HTERT RPE-1 (cell line): ENCODE results near the gene TPPP2.

Source experiments
- in situ Hi-C: fragments of 300-500 bp; cut with MboI; formaldehyde crosslinking; loops from 4 replicates; pipeline ENCODE4 v1.14.3; 2020; ENCODE audit warnings: low sequenced_read_pairs

Gene TPPP2

DNA sequence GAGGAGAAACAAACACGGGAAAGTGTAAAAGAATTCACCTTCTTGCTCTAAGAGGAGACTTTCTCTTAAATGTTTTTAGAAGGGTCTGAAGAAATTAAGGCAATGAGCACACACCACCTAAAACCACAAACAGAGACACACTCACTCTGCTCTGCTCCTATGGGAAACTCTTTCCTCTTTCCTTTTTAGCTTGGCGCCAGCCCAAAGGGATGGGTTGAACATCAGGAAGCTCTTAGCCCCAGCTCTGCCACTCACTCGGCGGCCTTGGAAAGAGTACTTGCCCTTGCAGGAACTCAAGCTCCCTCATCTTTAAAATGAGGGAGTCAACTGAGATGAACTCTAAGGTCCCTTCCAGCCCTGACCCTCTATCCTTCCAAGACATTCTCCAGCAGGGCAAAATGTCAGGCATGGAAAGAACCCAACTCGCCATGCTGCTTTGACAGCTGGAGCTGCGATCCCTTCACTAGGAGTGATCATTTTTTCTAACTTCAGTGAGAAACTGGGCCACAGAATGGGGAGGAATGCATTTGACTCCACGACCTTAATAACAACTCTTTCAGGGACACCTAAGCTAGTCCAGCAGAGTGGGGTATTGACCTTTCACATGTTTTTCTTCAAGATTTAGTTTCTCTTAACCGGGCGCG, 26.6 kb downstream of the TPPP2 start:
- in situ Hi-C loops, result no loop called here

DNA sequence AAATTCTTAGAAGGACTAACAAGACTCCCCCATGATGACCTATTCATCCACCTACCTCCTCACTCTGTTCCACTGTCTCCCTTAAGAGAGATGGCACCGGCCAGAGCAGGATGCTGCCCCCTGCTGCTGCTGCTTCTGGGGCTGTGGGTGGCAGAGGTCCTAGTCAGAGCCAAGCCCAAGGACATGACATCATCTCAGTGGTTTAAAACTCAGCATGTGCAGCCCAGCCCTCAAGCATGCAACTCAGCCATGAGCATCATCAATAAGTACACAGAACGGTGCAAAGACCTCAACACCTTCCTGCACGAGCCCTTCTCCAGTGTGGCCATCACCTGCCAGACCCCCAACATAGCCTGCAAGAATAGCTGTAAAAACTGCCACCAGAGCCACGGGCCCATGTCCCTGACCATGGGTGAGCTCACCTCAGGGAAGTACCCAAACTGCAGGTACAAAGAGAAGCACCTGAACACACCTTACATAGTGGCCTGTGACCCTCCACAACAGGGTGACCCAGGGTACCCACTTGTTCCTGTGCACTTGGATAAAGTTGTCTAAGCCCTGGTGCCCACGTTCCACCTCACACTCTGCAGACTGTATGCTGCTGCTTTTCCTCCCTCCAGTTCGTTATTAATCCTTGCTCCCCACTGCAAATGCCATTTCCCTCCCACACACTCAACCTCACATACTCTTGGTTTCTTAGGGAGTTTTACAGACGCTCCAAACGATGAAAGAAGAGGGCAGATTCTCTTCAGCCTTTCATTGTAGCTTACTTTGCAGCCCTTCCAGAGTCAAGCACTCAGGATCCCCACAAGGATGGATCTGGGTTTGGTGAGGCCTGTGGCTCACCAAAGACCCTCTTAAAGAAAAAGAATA, 28.0 kb downstream of the TPPP2 start, which contains the start of gene RNASE8:
Gene RNASE8 (plus strand): TSS at position 20 of the 873 bp plus-strand sequence. CDS start 71 bp downstream, at position 91.
- in situ Hi-C loops, result no loop called here

DNA sequence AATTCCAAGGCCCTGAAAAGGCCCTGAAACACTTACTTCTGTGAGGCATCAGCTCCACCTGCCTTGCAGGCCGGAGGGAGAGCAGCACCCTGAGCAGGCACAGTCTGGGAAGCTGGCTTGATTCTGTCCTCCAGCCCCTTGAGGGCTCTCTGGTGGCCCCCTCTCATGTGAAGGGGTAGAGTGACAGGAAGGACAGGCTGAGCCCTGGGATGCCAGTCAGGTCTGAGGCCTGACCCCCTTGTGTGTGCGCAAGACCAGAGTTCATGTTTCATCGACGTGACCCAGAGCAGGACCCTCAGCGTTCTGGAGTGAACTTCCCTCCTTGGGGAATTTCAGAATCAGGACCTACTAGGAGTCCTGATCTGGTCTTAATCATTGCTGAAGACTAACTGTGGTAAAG, 28.9 kb downstream of the TPPP2 start:
- in situ Hi-C loops, result no loop called here

DNA sequence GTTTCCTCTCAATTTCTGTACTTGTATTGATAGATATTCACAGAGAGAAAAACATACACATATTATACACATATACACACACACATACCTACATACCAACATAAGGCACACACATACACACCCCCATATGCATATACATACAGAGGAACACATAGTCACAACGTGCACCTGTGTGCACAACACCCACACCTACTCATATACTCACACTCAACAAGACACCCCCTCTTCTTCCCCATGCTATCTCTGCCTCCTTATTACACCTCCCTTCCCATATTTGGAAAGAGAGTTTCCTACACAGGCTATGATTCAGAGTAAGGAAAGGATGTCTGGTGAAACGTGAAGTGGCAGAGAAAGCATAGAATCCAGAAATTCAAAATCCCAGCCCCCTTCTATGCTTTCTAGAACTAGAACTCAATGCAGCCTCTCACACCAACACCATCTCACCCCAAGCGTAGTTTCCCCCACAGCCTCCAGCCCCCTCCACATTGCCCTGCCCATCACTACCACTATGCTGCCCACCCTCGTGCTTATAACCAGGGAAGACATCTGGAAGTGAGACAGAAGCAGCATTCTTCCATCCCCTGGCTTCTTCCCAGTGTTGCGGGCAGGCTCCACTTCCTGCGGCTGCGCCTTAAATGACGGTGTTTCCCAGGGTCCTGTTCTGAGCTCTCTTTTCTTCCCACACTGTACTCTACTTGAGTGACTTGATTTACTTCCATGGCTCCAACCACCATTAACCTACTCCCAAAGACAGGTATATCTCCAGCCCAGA, 30.0 kb downstream of the TPPP2 start:
- in situ Hi-C loops, result no loop called here

DNA sequence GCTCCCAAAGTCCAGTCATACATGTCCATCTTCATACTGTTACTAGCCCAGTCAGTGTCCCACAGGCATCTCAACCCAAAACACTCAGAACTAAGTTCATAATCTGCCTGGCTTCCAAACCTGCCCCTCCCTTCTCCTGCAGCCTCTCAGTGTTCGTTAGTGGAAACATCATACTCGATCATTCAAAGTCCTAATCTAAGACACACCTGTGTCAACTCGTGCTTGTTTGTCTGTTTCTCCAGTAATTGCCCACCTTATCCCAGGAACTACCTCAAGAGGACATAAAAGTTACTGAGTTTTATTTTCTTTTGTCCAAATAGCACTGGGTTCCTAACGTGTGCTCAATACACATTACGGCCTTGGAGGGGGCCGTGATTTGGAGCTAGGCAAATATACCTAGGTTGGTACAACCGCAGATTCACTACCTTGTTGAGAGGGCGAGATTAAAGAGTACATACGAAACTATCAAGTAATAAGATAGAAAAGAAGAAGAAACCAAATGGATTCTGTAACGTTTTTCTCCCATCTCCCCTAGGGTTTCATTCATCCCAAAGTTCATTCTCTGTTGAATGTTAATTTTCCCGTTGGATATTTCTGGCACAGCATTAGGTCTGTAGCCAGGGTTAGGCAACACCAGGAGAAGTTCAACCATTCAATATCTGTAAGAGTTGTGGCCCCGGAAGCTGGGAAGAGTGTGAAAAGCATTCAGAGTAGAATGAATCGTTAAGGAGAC, 30.8 kb downstream of the TPPP2 start:
- in situ Hi-C loops, result no loop called here

DNA sequence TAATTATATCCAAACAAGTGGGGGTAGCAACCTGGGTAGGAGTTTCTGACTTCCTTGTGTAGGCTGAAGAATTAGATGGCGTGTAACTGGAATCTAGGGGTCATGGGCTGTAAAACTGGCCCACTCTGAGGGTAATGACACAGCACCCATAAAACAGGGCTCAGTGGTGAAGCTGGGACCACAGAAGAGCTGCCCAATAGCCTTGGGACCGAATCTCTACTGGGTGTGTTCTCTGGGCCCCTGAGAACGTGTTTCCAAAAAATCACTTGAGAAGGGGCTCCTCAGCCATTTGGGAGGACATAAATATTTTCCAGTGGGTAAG, 31.3 kb downstream of the TPPP2 start:
- in situ Hi-C loops, result no loop called here

DNA sequence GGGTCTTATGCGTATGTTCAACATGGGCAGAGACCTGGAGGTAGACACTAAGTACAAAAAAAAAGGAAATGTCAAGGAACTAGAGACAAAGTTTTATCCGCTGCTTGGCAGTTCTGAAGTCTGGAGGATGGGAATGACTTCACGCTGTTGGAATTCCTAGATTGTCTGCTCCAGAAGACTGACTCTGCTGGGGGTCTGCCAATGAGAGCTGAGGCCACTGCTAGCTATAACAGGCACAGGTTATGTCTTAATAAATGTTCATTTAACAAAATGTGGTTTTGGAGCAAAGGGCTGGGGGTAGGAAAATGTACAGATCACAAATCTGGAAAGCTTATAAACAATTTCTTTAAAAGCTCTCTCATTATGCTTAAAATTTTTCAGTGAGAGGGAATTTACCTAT, 33.5 kb downstream of the TPPP2 start:
- in situ Hi-C loops, result no loop called here

DNA sequence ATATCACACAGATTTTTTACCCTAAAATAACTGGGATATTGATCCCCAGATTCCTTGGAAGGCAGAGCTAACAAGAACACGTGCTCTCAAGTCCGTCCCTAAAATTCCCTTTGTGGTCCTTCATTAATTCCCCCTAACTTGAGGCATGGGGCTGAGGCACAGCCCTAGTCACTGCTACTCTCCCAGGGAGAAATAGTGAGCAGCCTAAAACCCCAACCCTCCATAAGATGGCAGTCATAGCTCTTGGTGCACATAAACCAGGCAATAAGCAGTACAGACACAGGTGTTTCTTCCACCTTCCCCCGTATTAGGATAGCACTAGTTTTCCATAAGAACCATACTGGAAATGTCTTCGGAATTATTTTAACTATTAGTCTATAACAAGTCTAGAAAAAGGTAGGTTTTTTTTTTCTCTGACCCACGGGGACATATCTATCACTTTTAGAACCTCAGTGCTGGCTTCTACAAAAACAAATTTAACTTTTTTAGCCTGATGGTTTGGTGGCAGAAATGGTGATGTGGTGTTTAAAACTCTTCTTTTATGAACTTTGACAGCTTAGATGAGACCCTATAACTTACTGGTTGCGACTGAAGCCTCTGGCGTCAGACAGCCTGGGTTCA, 37.0 kb downstream of the TPPP2 start:
- in situ Hi-C loops, result no loop called here

DNA sequence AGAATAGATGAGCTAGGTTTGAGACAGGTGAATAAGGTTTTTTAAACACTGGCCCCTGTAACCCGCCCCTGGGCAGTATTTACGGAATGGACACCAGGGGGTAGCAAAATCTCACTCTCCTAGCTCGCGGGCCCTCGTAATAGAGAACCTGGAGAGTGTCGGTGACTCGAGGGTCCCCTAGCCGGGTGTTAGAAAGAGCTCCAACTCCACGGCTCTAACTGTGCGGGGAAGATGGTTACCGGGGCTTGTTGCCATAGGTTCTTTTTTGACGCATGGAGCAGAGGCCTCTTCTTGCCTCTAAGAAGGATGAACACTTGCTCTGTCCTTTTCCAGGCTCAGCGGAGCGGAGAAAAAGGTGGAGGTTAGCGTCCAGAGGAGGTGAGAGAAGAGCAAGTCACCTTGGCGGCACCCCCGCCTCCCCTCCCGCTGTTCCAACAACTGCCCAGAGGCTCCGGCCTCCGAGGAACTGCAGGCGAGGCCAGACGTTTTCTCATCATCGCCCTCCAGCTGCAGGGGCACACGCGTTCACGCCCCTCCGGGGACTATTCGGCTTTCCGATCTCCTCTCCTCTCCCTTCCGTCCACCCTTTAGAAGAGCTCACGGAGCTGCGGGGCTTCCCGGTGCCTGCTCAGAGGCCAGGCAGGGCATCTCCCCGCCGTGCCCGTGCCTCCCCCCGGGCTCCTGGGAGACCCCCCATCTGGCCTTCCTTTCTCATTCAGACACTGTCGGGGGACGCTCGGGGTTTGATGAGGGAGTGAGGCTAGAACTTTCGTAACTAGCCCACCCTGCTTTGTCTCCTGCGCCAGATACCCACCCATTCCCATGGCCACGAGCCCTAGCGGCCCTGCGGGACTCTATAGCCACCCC, 38.7 kb downstream of the TPPP2 start:
- in situ Hi-C loops, result no loop called here

DNA sequence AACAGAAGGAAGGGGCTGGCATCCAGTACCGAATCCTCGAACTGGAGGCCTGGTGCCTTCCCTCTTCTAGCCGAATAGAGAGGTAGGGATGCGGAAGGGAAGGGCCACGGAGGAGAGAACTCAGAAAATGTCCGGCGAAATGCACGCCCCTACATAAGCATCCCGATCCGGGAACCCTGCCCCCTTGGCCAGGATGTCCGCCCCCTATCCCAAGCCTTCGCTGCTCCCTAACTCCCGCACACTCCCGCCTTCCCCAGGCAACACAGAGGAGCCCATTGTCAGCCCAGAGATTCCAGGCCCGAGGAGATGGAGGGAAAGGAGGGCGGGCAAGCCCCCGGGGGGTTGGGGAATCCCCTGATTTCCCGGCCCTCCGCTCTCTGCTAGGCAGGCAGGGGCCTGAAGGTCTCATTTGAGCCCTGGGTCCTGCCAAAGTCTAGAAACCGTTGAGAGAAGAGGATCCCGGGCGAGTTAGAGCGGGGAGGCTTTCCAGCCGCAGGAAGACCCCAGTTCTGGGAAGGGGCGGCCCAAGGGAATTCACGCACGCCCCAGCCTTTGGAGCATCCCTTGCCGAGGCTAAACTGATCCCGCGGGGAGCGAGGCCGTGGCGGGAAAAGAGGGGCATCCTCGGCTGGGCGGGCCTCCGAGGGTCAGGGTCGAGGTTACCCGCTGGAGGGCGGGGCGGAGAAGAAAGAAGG, 39.5 kb downstream of the TPPP2 start:
- in situ Hi-C loops, result no loop called here

DNA sequence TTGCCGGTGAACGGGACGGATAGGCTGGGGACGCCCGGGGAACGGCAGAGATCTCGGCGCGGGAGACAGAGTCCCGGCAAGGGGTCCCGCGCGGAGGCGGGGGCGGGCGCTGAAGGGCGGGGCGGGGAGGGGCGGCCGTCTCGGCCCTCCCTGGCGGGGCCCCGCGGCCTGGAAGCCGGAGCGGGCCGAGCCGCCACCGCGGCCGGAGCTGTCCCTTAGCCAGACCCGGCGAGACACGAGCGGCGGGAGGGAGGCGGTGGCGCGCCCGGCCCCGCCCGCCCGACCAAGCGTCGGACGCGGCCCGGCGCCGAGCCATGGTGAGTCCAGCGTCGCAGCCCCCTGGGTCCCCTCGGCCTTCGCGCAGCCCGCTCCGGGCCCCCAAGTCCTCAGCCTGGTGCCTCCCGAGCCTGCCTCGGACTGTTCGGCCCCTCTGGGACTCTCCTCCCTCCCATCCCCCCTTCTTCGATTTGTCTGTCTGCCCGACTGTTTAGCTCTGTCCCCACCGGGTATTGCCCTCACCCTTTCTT, 40.1 kb downstream of the TPPP2 start, which contains the start of gene ARHGEF40:
Gene ARHGEF40 (plus strand): TSS at position 222 of the 527 bp plus-strand sequence. CDS start 93 bp downstream, at position 315.
- in situ Hi-C loops, result no loop called here

DNA sequence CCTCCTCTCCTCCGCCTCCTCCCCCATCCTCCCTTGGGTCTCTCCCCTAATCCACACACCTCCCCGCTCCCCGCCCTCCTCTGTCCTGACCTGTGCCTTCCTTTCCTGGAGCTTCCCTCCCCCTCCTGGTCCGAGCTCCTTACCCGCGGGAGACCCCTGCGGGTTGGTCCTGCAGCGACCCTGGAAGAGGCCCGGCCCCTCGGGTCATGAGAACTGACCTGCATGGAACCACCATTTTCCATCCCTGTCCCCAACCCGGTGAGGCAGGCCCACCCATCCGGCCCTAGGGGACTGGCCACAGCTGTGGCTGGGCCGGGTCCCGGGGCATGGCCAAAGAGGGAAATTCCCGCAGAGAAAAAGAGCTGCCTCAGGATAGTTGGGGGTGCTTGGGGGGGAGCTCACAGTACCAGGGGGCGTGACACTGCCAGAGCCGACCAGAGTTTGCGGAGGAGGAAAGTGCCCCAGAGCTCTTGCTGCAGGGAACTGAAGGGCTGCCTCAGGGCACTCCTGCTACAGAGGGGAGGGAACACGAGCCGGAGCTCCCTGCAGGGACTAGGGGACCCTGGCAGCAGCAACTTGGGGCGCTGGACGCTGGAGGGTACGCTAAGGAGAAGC, 40.7 kb downstream of the TPPP2 start:
- in situ Hi-C loops, result no loop called here

DNA sequence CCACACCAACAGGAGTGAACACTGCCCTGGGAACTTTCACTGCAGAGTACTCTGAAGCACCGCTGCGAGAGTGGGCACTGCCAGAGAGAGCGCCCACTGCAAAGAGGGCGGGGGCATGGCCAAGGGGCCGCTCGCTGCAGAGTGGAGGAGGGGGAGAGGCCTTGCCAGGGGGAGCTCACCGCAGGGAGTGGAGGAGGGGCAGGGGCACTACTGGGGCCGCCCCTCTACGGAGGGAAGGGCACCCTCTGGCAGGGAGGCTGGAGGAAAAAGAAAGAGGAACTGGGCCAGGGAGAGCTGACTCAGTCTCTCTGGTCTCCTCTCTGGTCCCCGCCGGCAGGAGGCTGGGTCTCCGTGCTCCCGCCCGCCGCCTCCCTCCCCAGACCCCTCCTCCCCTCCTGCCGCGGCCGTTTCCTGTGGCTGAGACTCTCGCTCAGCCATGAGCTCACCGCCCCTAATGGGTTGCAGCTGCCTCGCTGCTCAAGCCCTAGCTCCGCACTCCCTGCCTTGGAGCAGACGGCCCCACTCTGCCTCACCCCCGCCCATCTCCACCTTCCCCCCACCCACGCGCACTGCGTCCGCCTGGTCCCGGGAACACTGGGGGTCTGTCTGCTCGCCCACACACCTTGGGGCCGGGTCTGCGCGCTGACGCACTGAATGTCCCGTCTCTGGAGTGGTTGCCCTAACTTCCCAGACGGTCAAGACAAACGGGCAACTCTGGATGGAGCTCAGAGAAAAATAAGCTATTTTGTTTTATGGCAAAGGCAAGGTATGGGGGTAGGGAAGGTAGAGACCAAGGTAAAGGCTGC, 41.4 kb downstream of the TPPP2 start:
- in situ Hi-C loops, result no loop called here

DNA sequence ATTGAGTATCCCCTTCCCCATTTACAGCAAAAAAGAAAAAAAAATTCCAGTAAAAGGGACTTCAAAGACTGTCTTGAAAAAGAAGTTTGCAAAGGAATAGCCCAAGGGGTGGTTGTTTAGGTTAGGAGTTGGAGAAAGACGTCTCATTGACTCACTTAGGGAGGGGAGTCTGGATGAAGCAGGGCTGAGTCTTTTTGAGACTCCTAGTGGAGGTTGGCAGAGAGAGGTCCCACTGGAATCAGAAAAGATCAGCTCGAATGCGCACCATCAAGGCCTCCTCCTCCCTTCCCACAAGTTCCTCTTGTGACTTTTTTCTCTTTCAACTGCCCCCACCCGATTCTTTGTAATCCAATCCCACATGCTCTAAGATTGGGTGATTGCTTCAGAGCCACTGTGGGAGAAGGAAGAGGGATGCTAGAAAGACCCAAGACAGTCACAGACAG, 42.0 kb downstream of the TPPP2 start:
- in situ Hi-C loops, result no loop called here

DNA sequence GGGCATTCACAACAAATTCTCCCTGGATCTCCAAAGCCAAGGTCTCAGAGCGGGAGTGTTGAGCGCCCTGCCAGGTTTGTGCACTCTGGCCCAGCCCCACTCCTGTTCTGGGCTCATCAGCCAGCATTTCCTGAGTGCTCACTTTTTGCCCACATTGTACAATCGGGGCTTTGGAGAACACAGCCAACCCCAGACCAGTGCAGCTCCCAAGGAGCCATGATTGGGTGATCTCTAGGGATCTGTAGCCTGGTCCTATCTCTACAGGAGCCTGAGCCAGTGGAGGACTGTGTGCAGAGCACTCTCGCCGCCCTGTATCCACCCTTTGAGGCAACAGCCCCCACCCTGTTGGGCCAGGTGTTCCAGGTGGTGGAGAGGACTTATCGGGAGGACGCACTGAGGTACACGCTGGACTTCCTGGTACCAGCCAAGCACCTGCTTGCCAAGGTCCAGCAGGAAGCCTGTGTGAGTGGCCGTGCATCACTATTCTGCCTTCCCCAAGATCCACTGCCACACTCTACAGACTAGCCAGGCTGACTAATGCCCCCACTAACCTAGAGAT, 42.8 kb downstream of the TPPP2 start:
- in situ Hi-C loops, result no loop called here

DNA sequence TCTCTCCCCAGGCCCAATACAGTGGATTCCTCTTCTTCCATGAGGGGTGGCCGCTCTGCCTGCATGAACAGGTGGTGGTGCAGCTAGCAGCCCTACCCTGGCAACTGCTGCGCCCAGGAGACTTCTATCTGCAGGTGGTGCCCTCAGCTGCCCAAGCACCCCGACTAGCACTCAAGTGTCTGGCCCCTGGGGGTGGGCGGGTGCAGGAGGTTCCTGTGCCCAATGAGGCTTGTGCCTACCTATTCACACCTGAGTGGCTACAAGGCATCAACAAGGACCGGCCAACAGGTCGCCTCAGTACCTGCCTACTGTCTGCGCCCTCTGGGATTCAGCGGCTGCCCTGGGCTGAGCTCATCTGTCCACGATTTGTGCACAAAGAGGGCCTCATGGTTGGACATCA, 43.9 kb downstream of the TPPP2 start:
- in situ Hi-C loops, result no loop called here
